Stomach (tissue), 4 donors: Measurements from ENCODE around the gene P4HA3.

Experiments used
- EP300 ChIP-seq: sonication (generic); formaldehyde crosslinking; IDR thresholded peaks from one replicate; pipeline ENCODE4 v1.6.1; 2017; ENCODE audit warnings: antibody characterized with exemption
- POLR2A ChIP-seq, 4 donors: fragments of 450-650 bp; IDR thresholded peaks; one replicate each; pipeline ENCODE4 v1.6.1; 2016; ENCODE audit warnings: antibody characterized with exemption in 4 of 4, control low read depth in 2 of 4, mild to moderate bottlenecking in 1 of 4, moderate library complexity in 1 of 4
- TF ChIP-seq, protein P1 (sequence below), 7 experiments: fragments of 450-650 bp in 4 of 7; fragments of 200-600 bp in 3 of 7; sonication (generic) in 3 of 7; IDR thresholded peaks; one replicate each; pipeline ENCODE4 v1.5.1; 2016 to 2019; ENCODE audit warnings: antibody characterized with exemption in 7 of 7, control low read depth in 2 of 7, mild to moderate bottlenecking in 1 of 7

DNA sequence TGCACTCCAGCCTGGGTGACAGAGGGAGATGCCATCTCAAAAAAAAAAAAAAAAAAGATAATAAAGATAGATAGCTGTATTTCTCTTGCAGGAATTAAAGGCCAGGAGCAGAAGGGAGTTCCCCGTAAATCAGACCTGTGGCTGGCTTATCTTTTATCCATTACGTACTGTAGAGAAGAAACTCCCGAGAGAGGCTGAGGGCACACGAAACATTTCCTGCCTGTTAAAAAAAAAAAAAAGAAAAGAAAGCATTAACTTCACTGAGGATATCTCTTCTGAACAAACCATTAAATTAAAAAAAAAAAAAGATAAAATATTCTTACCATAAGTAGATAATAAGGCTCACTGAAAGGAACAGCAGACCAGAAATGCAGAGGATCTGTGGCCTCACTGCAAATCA is 22.5 kb downstream of the P4HA3 start:
- TF ChIP-seq, protein P1, sequence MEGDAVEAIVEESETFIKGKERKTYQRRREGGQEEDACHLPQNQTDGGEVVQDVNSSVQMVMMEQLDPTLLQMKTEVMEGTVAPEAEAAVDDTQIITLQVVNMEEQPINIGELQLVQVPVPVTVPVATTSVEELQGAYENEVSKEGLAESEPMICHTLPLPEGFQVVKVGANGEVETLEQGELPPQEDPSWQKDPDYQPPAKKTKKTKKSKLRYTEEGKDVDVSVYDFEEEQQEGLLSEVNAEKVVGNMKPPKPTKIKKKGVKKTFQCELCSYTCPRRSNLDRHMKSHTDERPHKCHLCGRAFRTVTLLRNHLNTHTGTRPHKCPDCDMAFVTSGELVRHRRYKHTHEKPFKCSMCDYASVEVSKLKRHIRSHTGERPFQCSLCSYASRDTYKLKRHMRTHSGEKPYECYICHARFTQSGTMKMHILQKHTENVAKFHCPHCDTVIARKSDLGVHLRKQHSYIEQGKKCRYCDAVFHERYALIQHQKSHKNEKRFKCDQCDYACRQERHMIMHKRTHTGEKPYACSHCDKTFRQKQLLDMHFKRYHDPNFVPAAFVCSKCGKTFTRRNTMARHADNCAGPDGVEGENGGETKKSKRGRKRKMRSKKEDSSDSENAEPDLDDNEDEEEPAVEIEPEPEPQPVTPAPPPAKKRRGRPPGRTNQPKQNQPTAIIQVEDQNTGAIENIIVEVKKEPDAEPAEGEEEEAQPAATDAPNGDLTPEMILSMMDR (IDR thresholded peaks at IDR 0.05): no peak
- TF ChIP-seq POLR2A (IDR thresholded peaks at IDR 0.05) (no peak), EP300 (no peak)
